DMS79 (cell line): ENCODE data around the gene AUTS2.

ENCODE experiments used
- DNase-seq: peaks from one replicate; lab custom pipeline; 2025; lab: John Stamatoyannopoulos, UW

The AUTS2 gene

DNA sequence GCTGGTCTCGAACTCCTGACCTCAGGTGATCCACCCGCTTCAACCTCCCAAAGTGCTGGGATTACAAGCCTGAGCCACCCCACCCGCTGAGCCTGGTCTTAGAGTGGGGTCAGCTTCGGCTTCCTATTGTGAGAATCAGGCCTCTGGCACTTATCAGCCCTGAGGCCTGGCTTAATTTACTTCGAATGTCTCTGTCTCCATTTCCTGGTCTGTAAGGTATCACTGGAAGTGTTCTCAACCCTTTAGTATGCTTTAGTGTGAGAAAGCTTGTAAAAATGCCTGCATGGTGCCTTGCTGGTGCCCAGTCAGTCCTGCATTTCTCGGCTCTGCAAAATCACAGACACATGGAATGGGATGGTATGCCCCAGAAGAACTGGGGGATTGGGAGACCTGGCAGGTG is 862.3 kb downstream of the AUTS2 start:
- no peak for DNase-seq

- DNase-seq = no peak
These were observed 865.2 kb downstream of the AUTS2 start for GRCh38 chr7:70463352-70463938.

DNA sequence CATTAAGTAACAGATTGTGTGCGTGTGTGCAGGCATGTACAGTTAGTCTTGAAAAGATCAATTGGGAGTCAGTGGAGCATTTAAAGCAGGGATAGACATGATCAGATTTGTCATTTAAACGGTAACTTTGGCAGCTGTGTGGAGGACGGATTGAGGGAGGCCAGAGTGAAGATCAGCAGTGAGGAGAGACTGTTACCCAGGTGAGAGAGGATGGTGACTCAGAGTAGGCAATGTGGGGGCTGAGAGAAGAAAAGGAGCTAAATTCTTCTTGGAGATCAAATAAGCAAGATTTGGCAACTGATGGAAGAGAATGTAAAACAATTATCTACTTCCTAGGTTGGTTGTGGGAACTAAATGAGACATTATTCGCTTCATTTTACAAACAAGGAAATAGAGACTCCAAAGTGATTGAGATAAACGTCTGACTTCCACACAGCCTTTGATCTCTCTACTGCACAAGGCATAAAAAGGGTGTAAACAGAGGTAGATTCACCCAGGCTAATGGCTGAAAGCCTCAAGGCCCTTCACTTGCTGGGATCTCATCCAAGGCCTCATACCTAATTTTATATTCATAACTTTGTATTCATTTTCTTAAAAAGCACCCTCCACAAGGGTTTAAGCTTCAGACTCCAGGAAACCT is 868.6 kb downstream of the AUTS2 start:
- DNase-seq = no peak

DNA sequence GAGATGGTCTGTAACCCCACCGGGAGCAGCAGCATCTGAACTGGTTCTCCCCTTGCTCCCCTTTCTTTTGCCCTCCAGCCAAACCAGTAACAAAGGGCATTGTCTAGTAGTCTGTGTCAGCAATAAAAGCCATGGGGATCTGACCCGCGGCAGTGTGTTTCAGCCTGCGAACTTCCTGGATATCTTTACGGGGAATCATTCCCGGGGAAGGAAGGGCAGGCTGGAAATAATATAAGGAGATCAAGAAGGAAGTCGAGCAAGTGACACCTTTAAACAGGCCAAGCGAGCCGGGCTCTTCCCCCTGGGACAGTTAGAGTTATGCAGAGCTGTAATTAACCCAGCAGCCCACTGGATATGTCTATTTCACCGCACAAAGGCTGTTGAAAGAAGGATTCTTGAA is 872.5 kb downstream of the AUTS2 start:
- DNase-seq = no peak

- no peak for DNase-seq
These were observed 874.4 kb downstream of the AUTS2 start for GRCh38 chr7:70472601-70473237.

DNA sequence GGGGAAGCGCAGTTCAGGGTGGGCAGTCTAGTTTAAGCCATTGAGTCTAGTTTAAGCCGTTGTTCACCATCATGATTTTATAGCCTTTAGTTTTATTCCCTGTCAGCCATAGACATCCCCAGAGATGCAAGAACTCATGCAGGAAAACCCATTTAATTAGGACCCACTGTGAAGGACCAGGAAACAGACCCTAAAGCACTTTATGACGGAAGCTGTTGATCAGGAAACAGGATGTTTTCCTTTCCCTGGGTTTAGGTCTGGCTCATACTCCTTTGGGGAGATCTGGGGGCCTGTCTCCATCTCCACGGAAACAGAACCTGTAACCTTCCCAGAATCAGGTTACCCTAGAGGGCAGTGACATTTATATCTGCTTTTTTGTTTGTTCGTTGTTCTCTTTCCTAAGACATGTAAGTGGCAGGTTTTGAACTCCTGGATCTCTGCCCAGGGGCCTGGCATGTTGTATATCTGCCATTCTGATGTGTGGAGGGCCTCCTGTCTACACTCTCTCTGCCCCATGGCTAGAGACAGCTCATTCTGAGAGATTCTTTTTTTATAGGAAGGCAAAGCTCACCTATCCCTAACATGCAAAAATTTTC is 876.5 kb downstream of the AUTS2 start:
- no peak for DNase-seq

DNA sequence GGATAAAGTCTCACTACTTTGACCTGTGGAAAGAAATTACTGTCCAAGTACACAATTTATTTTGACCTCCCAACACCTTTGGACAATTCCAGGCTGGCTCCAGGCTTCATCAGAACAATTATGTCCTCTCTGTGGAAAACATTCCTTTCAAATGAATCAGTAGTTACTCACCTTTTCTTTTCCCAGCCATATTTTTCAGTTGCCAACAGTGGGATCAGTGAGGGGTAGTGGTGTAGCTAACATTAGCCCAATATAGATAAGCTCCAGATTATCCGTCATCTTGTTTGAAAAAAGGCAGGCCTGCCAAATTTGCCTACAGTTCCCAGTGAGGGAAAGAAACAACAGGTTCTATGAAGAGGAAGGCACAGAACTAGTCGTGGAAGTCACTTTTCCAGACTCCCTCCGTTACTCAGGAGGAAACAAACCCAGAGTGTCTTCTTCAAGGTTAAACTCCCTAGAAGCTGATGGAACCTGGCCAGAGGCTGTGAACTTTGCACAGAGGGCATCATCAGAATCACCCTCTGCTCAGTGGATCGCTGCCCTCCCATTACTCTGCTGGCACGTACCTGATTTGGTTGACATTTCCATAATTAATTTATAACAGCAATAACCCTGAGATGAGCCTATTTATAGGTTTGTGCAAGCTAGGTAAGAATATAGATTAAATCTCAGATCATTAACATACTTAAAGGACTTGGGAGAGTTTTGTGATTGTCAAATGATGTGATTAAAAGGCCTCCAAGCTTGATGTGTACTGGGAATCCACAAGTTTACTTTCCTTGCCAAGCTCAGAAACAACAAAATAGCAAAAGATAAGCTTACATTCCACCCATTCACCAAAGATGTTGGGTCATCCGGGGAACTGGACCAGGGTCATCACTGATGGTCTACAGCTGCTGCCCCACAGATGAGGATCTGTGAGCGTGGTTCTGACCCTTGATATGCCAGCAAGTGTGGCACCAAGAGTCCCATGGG is 879.0 kb downstream of the AUTS2 start:
- DNase-seq = no peak

DNA sequence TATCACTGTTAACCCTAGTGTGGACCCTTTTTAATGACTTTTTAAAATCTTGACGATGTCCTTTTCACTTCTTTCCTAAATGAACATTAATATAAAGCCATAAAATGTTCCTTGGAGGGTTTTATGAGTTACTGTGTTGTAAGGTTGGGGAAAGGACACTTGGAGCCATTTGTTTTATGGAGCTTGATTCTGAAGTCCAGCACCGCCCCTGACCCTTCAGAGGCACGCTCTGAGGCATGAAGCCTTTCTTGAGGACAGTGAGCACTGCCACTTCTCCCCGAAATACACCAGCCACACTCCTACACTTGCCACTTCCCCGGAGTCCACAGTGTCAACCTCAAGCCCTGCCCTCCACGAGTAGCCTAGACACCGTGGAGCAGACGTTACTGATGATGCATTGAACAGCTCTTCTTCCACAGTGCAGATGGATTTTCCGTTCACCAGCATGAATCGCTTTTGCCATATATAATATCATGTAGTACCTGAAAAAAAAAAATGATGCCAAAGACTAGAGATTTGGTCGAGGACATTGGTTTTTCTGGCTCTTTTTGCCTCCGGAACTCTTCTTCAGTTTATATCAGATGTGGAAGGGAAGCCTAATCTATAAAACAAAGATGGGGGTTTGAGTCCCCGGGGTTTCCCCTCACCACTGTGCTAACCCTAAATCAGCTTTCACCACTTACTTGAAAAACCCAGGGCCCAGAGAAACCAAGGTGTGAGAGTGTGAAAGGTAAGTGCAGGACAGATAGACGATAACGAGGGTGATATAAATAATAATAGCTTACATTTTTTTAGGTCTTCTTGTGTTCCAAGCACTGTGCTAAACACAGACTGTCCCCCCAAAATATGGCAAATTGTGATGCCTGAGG is 881.1 kb downstream of the AUTS2 start:
- DNase-seq = no peak

DNA sequence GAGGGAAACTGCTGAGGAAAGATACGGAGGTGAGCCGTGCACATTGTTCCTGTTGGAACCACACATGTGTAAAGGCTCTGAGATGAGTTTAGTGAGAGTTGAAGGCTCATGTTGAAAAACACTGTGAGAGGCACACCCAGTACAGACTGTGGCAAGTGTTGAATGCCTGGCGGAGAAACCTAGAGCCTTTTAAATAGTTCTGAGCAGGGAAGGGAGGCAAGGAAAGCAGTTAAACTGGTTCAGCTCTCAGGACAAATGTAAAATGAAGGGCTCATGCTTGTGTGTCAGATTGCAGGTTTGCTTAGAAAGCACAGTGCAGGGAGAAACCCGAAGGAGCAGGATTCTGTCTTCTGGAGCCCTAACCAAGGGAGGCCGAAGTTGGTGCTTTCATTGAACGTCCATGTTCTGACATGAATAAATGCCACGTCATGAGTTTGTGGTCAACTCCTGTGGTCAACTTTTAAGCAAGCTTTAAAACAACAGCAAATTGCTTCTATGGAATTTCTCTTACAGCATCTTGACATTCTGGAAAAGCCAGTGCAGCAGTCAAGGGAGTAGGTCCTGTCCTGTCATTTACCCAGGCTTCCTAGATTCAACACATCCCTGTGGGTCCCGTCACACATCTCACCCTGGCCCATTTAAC is 882.8 kb downstream of the AUTS2 start:
- no peak for DNase-seq

DNA sequence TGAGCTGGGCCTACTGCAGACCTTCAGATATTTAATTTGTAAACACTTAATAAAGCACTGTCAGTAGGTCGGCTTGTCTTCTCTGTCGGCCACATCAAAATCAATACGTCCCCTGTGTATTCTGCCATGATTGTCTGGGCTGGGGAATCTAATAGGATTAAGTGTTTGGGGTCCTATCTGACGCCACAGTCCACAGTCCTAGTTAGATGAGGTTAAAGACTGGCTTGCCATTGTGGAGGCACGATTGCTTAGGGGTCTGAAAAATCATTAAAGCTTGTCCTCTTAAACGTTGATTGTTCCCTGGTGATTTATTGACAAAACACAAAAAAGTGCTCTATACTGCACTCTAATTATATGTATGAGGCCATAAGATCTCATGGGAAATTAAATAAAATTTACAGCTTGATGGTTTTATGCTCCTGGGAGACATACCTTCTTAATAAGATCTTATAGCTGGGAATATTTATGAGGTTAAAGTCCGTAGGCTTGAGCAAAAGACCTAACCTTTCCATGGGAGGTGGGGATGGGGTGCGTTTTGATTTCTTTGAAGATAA is 883.4 kb downstream of the AUTS2 start:
- no peak for DNase-seq

DNA sequence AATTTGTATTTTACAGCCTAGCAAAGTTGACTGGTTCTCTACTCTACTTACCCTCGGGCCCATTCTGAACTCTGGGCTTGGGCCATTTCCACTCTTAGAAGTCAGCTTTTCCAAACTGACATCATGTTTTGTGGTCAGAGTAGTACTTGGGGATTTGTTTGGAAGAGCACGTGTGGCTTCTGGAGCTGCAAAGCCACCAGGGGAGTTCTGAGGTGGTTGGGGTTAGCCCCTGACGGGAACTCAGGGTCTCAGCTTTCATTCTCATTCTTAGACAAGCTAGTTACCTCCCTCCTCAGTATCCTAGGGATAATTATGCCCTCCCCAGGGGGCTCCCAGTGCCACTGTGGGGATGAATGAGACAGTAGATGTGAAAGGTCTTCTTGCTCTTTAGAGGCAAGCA is 886.0 kb downstream of the AUTS2 start:
- no peak for DNase-seq

DNA sequence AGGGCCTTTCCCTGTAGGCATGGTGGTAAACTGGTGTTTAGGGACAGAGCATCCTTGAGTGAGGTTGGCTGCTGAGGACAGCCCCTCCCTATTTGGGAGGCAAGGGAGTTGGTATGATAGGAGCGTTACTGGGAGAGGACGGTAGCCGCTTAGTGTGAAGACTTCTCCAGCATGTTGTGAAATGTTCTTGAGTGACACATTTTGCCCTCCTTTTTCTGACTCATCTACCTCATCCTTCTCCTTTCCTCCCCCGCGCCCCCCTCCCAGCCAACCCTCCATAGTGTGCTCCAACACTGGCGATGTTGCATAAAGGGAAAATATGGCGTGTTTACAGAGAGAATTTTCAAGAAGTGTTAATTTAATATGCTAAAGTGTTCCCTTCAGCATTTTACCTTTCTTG is 888.7 kb downstream of the AUTS2 start:
- no peak for DNase-seq

- no peak for DNase-seq
These were observed 889.2 kb downstream of the AUTS2 start for GRCh38 chr7:70487428-70487827.

- DNase-seq = no peak
These were observed 889.6 kb downstream of the AUTS2 start for GRCh38 chr7:70487886-70488285.

GRCh38 chr7:70489813-70490212 is 891.5 kb downstream of the AUTS2 start:
- DNase-seq = no peak

DNA sequence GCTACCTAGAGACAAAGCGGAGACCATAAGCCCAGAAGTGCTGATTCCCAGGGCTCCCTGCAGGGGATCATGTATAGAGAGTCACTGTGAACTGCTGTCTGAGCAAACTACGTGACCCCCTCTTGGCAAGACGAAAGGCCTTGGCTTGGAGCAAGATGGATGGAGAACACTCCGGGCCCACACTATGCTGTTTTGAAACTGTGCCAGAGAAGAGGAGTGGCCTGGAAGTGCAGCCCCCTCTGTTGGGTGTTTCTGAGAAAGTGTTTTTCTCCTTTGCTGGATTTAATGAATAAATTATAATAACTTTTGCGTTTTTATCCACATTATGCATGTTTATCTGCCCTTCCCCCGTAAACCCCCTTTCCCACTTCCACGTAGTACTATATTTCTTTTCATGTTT is 894.4 kb downstream of the AUTS2 start:
- DNase-seq = no peak

GRCh38 chr7:70494225-70495032 is 896.2 kb downstream of the AUTS2 start:
- no peak for DNase-seq

- DNase-seq = no peak
These were observed 896.7 kb downstream of the AUTS2 start for GRCh38 chr7:70495033-70495376.

- DNase-seq = no peak
These were observed 899.5 kb downstream of the AUTS2 start for GRCh38 chr7:70497793-70498192.
